NCI-H146 (cell line): ENCODE results near the gene GOLGA8Q.
"Not testable (repeated sequence)": the region's sequence is repeated elsewhere in the genome, so short reads cannot be mapped to it uniquely, and the experiment has no call there.

Experiments
- DNase-seq: peaks from one replicate; lab custom pipeline; 2025; lab: John Stamatoyannopoulos, UW

GOLGA8Q gene, protein sequence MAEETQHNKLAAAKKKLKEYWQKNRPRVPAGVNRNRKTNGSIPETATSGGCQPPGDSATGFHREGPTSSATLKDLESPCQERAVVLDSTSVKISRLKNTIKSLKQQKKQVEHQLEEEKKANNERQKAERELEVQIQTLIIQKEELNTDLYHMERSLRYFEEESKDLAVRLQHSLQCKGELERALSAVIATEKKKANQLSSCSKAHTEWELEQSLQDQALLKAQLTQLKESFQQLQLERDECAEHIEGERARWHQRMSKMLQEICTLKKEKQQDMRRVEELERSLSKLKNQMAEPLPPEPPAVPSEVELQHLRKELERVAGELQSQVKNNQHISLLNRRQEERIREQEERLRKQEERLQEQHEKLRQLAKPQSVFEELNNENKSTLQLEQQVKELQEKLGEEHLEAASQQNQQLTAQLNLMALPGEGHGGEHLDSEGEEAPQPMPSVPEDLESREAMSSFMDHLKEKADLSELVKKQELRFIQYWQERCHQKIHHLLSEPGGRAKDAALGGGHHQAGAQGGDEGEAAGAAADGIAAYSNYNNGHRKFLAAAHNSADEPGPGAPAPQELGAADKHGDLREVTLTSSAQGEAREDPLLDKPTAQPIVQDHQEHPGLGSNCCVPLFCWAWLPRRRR

DNA sequence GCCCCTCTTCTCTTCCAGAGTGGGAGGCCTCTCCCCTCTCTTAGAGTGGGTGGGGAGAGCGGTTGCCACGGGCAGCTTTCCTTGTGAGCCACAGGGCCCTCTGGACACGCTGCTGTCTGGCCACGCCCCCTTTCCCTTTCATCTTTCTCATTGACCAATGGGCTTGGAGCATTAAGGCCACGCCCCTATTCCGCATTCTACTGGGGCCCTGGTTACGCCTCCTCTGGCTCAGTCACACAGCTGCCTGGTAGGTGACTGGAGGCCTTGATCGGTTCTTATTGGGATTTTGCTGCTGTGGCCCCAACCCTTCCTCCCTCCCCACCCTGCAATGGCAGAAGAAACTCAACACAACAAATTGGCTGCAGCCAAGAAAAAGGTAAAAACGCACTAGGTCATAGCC is at the start of gene GOLGA8Q:
Gene GOLGA8Q, plus strand, starts transcription at position 301 of the 400 bp plus-strand sequence. Its CDS starts 28 bp downstream, at position 329.
- not testable (repeated sequence) for DNase-seq

DNA sequence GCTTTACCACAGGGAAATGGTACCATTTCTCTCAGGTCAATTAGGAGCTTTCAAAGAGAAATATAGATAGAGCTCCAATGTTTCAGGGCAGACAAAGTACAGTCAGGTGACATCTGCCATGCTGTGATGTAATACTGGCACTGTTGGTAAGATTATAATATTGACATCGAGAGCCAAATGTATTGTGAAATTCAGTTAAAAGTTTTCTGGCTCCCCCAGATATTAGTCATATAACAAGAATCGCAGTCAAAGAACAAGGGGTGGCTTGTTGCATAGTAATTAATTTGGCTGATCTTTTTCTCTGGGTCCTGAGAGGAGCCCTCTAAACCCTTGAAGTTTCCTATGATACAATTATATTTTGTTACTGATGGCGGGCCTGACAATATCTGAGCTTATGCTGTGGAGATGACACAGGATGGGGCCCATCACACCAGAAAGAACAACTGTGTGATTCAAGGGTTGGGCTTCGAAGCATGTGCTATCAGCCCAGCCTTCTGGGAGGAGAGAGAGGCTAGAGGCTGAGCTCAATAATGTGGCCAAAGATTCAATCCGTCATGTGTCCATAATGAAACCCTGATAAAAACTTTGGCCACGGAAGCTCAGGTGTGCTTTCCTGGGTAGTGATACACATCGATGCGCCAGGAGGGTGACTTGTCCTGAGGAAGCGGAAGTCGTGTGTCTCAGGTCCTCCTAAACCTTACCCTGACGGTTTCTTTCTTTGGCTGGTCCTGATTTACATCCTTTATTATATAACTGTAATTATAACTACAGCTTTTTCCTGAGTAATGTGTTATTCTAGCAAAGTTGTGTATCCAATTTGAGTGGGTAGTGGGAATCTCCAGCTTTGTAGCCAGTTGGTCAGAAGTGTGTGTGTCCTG is 48.7 kb upstream of the GOLGA8Q start:
- not testable (repeated sequence) for DNase-seq

DNA sequence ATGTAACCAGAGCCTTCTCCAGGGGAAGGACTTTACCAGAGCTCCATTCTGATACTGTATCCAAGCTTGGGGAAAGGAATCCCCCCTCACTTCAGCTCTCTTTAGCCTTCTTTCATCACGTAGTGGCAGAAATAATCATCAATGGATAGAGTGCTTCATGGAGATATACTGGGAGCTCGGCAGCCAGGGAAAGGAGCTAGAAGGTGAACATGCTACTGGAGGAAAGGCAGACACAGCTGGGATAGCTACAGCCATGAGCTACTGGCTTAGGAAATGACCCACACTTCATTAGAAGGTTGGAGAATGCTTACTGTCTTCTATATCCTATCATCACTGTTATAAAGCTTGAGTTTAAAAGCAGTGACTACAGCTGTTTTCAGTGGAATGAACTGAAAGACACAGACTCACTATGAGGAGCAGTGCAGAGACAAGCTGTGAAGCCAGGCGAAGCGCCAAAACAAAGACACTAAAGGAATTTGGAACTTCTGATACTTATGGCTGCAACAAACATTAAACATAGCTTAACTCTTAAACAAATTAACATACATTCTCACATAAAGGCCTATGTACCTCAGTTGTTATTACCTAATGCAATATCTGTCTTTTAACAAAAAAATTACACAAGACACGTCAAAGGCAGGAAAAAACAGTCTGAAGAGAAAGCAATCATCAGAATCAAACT is 47.5 kb upstream of the GOLGA8Q start:
- not testable (repeated sequence) for DNase-seq

DNA sequence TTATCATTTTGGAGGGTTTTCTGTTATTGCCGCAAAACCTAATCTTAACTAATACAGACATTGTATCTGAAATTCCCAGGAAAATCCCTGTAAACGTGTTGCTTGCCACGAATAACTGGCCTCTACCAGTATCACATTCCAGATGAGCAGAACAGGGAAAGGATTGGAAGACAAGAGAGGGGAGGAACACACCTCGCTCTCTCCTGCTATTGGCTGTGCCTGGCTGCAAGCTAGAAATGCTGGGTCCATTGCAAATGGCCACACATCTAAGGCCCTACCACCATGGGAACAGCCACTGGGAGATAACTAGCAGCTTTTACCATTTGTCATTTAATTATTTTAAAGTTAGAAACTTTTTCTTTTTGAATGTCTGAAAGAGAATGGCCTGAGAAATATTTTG is 37.3 kb upstream of the GOLGA8Q start:
- DNase-seq, result not testable (repeated sequence)

DNA sequence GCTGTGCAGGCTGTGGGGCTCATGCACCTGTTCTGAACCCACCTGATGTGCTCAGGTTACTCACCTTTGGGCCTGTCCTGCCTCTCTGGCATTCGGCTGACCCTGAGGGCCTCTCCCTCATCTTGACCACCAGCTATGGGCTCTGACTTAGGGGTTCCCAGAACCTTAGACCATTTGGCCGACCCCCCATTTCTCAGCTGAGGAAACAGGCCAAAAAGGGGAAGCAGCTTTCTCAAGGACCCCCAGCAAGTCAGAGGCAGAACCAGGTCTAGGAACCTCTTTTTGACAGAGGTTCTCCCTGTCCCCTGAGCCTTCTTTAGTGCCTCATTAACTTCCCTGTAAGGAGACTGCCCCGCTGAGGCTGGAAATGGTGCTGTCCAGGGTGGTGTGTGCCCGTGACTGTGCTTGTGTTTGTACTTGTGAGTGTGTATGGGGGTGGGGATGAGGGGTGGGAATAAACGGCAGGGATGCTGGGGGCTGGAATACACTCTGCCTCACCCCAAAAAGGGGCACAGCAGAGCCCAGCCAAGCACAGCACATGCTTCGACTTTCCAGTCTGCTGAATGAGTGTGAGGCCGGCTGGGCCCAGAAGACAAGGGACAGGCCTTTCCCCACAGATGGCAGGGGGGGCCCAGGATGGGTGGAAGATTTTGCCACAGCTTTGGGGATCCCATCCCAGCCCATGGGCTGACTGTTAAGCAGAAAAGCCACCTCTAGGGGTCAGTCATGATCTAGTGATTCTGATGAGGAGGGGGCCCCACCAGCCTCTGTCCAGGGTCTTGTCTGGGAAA is 28.2 kb upstream of the GOLGA8Q start:
- DNase-seq, result not testable (repeated sequence)

DNA sequence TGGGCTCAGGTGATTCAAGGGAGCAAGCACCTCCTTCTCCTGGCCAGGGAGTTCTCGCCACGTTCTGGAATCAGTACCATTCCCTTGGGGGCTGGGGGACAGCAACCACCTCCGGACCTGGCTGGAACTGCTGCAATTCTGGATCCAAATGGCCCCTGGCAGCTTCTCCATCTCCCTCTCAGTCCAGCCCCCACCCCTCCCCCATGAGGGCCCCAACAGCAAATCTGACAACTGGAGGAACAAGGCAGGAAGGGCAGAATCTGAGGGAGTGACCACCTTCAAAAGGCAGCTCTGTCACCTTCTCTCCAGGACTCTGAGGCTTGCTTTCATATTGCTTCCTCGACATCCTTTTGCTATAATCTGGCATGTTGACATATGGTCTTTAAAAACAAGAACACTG is 25.9 kb upstream of the GOLGA8Q start:
- not testable (repeated sequence) for DNase-seq

DNA sequence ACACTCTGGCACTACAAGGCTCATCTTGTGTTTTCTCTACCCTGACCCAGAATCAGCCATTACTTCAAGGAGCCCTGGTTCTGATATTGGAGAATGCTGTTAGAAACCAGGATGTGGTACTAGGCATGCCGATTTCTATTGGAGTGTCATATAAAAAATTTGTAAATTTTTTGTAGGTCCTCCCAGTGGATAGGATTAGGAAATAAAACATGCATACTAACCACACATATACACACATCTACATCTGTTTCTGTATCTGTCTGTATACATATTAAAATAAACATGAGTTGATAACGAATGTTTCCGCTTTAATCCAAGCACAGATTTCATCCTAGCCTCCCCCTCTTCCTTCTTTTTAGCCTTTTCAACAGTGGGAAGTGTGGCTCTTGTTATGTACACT is 22.8 kb upstream of the GOLGA8Q start:
- not testable (repeated sequence) for DNase-seq

DNA sequence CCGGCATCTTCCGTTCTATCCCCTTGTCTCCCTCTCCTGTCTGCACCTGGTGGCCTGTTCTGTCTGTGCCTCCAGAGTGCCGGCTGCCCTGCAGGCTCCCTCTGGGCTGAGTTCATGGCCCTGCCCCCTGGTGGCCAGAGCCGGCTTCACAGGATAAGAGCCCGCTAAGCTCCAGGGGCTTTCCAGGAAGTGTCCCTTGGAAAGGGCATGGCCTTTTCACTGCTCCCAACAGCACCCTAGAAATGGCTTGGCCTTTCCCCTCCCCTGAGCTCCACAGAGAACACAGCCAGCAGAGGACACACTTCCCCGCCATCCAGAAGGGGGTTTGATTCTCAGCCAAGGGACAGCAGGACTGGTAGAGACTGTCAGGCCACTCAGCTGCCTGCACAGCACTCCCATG is 15.1 kb downstream of the GOLGA8Q start:
- not testable (repeated sequence) for DNase-seq

DNA sequence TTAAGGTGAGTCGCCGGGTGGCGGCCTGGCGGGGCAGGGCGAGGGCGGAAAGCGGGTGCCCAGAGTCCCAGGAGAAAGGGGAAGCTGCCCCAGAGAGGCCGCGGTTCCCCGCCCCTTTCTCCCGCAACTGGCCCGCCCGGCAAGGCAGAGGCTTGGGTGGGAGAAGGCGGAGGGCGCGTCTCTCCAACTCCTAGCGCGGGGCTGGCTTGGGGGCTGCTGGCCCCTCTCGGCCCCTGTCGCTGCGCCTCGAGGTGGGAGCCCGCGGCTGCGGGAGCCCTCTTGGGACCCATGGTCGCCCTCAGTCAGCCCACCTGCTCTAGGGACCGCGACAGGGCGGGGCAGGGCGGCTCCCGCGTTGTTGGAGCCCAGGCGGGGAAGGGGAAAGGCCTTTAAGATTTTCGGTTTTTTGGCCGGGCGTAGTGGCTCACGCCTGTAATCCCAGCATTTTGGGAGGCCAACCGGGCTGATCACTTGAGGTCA is 21.2 kb downstream of the GOLGA8Q start:
- DNase-seq, result not testable (repeated sequence)

DNA sequence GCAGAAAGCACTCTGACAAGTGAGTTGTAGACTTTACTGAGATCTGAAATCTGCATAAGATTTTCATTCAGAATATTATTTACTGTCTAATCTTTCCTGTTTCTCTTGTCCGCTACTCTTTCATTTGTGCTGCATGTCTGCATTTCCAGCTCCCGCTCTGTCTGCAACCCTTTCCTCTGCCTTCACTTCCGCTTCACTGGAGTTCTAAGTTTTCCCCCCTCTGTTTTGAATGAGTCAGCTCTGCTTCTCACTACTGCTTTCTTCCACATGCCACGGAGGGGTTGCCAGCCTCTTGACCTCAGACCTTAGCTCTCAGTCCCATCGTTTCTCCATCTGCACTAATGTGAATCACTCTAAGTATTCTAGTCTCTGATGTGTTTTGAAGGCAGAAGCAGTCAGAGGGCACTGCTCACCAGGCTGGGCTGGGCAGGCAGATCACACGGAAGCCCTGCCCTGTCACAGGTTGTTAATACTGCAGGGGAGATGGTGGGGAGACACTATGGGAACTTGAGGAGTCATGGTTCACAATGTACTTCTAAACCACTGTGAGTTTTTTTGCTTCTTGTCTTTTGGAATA is 27.6 kb downstream of the GOLGA8Q start:
- DNase-seq, result not testable (repeated sequence)

DNA sequence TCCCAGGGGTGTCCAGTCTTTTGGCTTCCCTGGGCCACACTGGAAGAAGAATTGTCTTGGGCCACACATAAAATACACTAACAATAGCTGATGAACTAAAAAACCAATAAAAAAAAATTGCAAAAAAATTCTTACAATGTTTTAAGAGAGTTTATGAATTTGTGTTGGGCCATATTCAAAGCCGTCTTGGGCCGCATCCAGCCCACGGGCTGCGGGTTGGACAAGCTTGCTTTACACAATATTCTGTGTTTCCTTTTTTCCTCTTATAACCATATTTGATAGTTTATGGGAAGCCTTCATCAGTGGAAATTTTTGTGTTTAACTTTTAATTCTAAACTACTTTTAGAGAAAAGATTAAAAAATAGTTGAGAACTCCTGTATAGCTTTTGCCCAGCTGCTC is 28.9 kb downstream of the GOLGA8Q start:
- not testable (repeated sequence) for DNase-seq

DNA sequence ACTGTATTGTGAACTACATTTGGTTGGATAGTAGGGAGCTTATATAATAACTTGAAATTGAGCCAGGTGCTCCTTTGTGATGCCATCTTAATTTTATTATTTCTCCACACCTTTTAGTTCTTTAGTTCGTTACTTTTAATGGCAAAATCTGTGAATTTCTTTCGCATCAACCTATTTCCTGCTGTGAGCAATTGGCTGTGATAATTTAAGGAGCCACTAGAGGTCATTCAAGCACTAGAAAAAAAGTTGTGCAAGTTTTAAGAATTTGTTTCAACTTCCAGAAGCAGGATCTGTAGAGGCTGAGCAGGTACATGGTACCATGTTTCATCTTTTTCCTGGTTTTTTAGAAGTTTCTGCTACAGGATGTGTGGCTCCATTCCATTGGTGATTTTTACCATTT is 47.1 kb downstream of the GOLGA8Q start:
- DNase-seq, result not testable (repeated sequence)

DNA sequence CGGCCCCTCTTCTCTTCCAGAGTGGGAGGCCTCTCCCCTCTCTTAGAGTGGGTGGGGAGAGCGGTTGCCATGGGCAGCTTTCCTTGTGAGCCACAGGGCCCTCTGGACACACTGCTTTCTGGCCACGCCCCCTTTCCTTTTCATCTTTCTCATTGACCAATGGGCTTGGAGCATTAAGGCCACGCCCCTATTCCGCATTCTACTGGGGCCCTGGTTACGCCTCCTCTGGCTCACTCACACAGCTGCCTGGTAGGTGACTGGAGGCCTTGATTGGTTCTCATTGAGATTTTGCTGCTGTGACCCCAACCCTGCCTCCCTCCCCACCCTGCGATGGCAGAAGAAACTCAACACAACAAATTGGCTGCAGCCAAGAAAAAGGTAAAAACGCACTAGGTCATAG is 51.9 kb downstream of the GOLGA8Q start, which contains the start of gene GOLGA8H:
Gene GOLGA8H, plus strand, starts transcription at position 233 of the 400 bp plus-strand sequence. Its CDS starts 98 bp downstream, at position 331.
- DNase-seq, result not testable (repeated sequence)
